Left lobe of liver (tissue), 2 donors: Measurements from ENCODE around the gene AKNA. TPM values are rescaled to one million over a fixed set of nuclear protein-coding genes. Genes with fewer than 3 reads are reported as not detected.
A peak's percentile ranks its signal among the peaks of the same experiment; 100 is the strongest.

Experiments
- ATAC-seq: fragments of 200-7000 bp; cut with Tn5 transposase; one replicate; pipeline ENCODE4 v1.9.1; 2020; ENCODE audit warnings: mild to moderate bottlenecking, moderate library complexity
- DNase-seq: peaks from one replicate; pipeline ENCODE4 v3.0.0-alpha.2; 2020; ENCODE audit warnings: low spot score
- total RNA-seq: library from RNA; stranded (reverse); gene quantifications from one replicate; pipeline ENCODE4 v1.2.1, GENCODE V29; 2021
- donor health status: DM: no; HTN: no; CAD: no; lungs with moderate emphysema.
- donor health status: DM: no; HTN: yes; CAD: no.

Gene AKNA
- total RNA-seq, 1 donor from 2014 or later = 7.3 TPM

GRCh38 chr9:114396558-114397218, 8.9 kb upstream of the AKNA start:
- no peak for DNase-seq
- ATAC-seq = no peak

GRCh38 chr9:114395768-114396167, 8.0 kb upstream of the AKNA start:
- DNase-seq (no peak), ATAC-seq (no peak)

- DNase-seq = no peak
- no peak for ATAC-seq
These were observed 7.5 kb upstream of the AKNA start for GRCh38 chr9:114395334-114395617.

GRCh38 chr9:114394523-114395333, 6.9 kb upstream of the AKNA start:
- no peak for DNase-seq
- no peak for ATAC-seq

- ATAC-seq (peak; percentile 51), DNase-seq (no peak)
These were observed 4.9 kb upstream of the AKNA start for GRCh38 chr9:114392749-114393112.

- DNase-seq = no peak
- no peak for ATAC-seq
These were observed 3.2 kb upstream of the AKNA start for GRCh38 chr9:114390952-114391351.

GRCh38 chr9:114389612-114390368, 2.0 kb upstream of the AKNA start:
- ATAC-seq (no peak), DNase-seq (no peak)

GRCh38 chr9:114388764-114389375, 1.1 kb upstream of the AKNA start:
- no peak for DNase-seq
- no peak for ATAC-seq

GRCh38 chr9:114388357-114388682, 538 bp upstream of the AKNA start:
- DNase-seq (no peak), ATAC-seq (no peak)

GRCh38 chr9:114386886-114387679, 699 bp downstream of the AKNA start:
- DNase-seq = no peak
- peak; percentile 36 for ATAC-seq

GRCh38 chr9:114386361-114386885, 1.4 kb downstream of the AKNA start:
- peak; percentile 38 for ATAC-seq
- DNase-seq = no peak

GRCh38 chr9:114385397-114386181, 2.2 kb downstream of the AKNA start:
- DNase-seq (peak; percentile 72), ATAC-seq (peak; percentile 79)

GRCh38 chr9:114384836-114385396, 2.9 kb downstream of the AKNA start:
- ATAC-seq (no peak), DNase-seq (no peak)

GRCh38 chr9:114384341-114384740, 3.4 kb downstream of the AKNA start:
- ATAC-seq (no peak), DNase-seq (no peak)

- no peak for ATAC-seq
- no peak for DNase-seq
These were observed 4.1 kb downstream of the AKNA start for GRCh38 chr9:114383521-114384231.

GRCh38 chr9:114382699-114383520, 4.9 kb downstream of the AKNA start:
- ATAC-seq = no peak
- no peak for DNase-seq

- no peak for ATAC-seq
- no peak for DNase-seq
These were observed 8.9 kb downstream of the AKNA start for GRCh38 chr9:114378883-114379282.

- ATAC-seq (no peak), DNase-seq (no peak)
These were observed 9.8 kb downstream of the AKNA start for GRCh38 chr9:114378016-114378415.
